Measurements from ENCODE around the gene SMIM20. TPM values are rescaled to one million over a fixed set of nuclear protein-coding genes. Genes with fewer than 3 reads are reported as not detected.

Gene SMIM20
- total RNA-seq, 4 donors from 2014 or later, result 36.4 to 59.4 (median 48.3) TPM

GRCh38 chr4:25889589-25890503, 24.2 kb upstream of the SMIM20 start:
- in situ Hi-C loops (cut with MboI; ENCODE audit: low sequenced_read_pairs in 4 of 4) (no loop called here), intact Hi-C loops (cut with DNase I; ENCODE audit: low total_unique reads) (no loop called here)
- Histone ChIP-seq H3K27me3 (no peaks in the 10 kb centered on the region), H3K36me3 (no peaks in the 10 kb centered on the region), H3K4me1 (no peaks in the 10 kb centered on the region), H3K4me3 (no peak overlapping the region), H3K27ac (no peak overlapping the region), H3K9me3 (no peaks in the 10 kb centered on the region)
- DNase-seq, result no peak
- TF ChIP-seq POLR2A (IDR thresholded peaks at IDR 0.05), result no peak
- no peak for TF ChIP-seq CTCF (IDR thresholded peaks at IDR 0.05 in 4 of 5, conservative IDR thresholded peaks at IDR 0.05 in 1 of 5)
- ATAC-seq, result no peak

- Histone ChIP-seq H3K4me3 (no peak overlapping the region), H3K9me3 (no peaks in the 10 kb centered on the region), H3K36me3 (no peaks in the 10 kb centered on the region), H3K4me1 (no peaks in the 10 kb centered on the region), H3K27ac (no peak overlapping the region), H3K27me3 (no peaks in the 10 kb centered on the region)
- DNase-seq (no peak), ATAC-seq (no peak)
- TF ChIP-seq CTCF (IDR thresholded peaks at IDR 0.05 in 4 of 5, conservative IDR thresholded peaks at IDR 0.05 in 1 of 5) (no peak), POLR2A (IDR thresholded peaks at IDR 0.05) (no peak)
- in situ Hi-C loops (cut with MboI; ENCODE audit: low sequenced_read_pairs in 4 of 4), result no loop called here
- intact Hi-C loops (cut with DNase I; ENCODE audit: low total_unique reads), result no loop called here
Measured at GRCh38 chr4:25890571-25891485, 23.2 kb upstream of the SMIM20 start.

- in situ Hi-C loops (cut with MboI; ENCODE audit: low sequenced_read_pairs in 4 of 4), result no loop called here
- Histone ChIP-seq H3K27ac (no peak overlapping the region), H3K27me3 (no peaks in the 10 kb centered on the region), H3K4me3 (no peak overlapping the region), H3K36me3 (no peaks in the 10 kb centered on the region), H3K4me1 (no peaks in the 10 kb centered on the region), H3K9me3 (no peaks in the 10 kb centered on the region)
- TF ChIP-seq POLR2A (IDR thresholded peaks at IDR 0.05), result no peak
- no peak for TF ChIP-seq CTCF (IDR thresholded peaks at IDR 0.05 in 4 of 5, conservative IDR thresholded peaks at IDR 0.05 in 1 of 5)
- no peak for DNase-seq
- intact Hi-C loops (cut with DNase I; ENCODE audit: low total_unique reads), result no loop called here
- ATAC-seq, result no peak
Measured at GRCh38 chr4:25892796-25893195, 21.2 kb upstream of the SMIM20 start.

GRCh38 chr4:25896776-25897539, 17.1 kb upstream of the SMIM20 start:
- no peak overlapping the region for H3K27ac ChIP-seq
- no peaks in the 10 kb centered on the region for H3K36me3 ChIP-seq
- TF ChIP-seq POLR2A (IDR thresholded peaks at IDR 0.05), result no peak
- TF ChIP-seq CTCF (IDR thresholded peaks at IDR 0.05 in 4 of 5, conservative IDR thresholded peaks at IDR 0.05 in 1 of 5), result no peak
- H3K4me3 ChIP-seq, result no peak overlapping the region
- DNase-seq (no peak), ATAC-seq (no peak)
- intact Hi-C loops (cut with DNase I; ENCODE audit: low total_unique reads) (no loop called here), in situ Hi-C loops (cut with MboI; ENCODE audit: low sequenced_read_pairs in 4 of 4) (no loop called here)
- no peaks in the 10 kb centered on the region for H3K4me1 ChIP-seq
- H3K27me3 ChIP-seq, result no peaks in the 10 kb centered on the region
- no peaks in the 10 kb centered on the region for H3K9me3 ChIP-seq

All from gastrocnemius medialis (tissue), 4 donors.